ENCODE data around the gene ENTPD6.

DNA sequence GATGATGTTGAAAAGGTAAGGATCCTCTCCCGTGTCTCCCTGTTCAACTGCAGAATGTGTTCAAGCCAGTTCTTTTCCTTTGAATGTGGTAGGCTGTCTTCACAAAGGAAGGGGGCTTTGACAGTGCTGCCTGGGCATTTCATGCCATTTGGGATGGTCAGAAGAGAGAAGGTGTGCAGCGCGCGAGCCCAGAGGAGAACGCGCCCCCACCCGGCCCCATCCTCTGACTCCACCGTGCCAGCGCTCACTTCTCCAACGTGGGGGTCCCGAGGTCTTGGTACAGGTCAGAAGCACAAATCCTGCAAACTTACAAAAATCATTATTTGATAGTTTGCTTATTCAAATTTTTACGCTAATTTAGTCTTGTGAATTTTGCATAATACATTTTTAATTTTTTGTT lies 14.4 kb downstream of the ENTPD6 start:
- no peak for TF ChIP-seq POLR2AphosphoS5 (IDR thresholded peaks at IDR 0.05; ENCODE audit: low read depth, low read length)
- TF ChIP-seq TAF1 (IDR thresholded peaks at IDR 0.05; ENCODE audit: borderline replicate concordance, insufficient read depth, low read length) = no peak
